ENCODE results near the gene INTS6.
A peak's percentile ranks its signal among the peaks of the same experiment; 100 is the strongest.

DNA sequence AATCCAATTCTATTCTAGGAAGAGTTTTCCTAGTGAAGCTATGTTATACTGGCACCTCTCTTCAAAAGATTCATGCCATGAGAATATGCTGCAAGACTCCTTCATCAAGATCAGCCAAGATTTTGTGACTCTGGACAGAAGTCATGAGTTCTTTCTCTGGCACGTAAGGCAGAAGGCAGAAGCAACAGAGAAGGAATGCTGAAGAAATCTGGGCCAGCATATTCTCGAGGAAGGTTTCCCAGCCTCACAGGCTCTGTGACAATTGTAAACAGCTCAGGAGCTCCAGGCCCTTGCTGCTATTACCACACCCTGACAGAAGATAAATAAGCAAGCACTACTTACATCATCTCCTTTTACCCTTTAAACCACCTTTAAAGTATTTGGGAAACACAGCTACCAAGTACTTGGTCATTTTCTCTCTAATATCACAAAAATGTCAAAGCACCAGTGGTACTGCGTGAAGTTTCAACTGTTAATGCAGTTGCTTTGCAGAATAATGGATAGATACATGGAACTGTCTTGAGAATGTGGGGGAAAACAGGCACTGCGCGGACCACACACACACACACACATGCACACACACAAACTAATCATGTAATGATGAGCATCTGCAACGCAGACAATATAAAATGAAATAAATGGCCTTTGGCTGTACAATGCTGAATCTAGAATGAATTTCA is 55.4 kb downstream of the INTS6 start:
- no peak for TF ChIP-seq POLR2A (IDR thresholded peaks at IDR 0.05)
- TF ChIP-seq CTCF (IDR thresholded peaks at IDR 0.05) = no peak
- peak; percentile 53 for TF ChIP-seq POLR2AphosphoS5 (IDR thresholded peaks at IDR 0.05)
